Endothelial cell of umbilical vein (primary cell): ENCODE data around the gene ELOVL5. TPM values are rescaled to one million over a fixed set of nuclear protein-coding genes. Genes with fewer than 3 reads are reported as not detected.

ENCODE experiments used
- BruUV-seq: library from RNA; stranded (reverse); fragments of 400-500 nt; replicated peaks from 2 replicates; lab custom pipeline; 2021; lab: Mats Ljungman, UMichigan
- CTCF ChIA-PET: fragments of 300-600, 350-600 bp; sonication (Branson Sonifier 250); formaldehyde crosslinking; loops from one replicate; lab custom pipeline; 2021; ENCODE audit warnings: antibody characterized with exemption, inconsistent platforms; lab: Charles Lee
- POLR2A ChIA-PET: fragments of 300-600, 350-600 bp; sonication (Branson Sonifier 250); formaldehyde crosslinking; loops from one replicate; lab custom pipeline; 2021; ENCODE audit warnings: antibody characterized with exemption, inconsistent platforms; lab: Charles Lee
- DNase-seq: peaks from one replicate; pipeline ENCODE4 v3.0.0-alpha.2; 2011; ENCODE audit warnings: low read depth, low spot score
- FAIRE-seq: peaks from 2 replicates; lab custom pipeline; 2011; peaks lifted over from hg19 to GRCh38; lab: Jason Lieb, UNC
- H2AFZ ChIP-seq: 2 replicates; pipeline ENCODE4 v1.6.0; 2012; ENCODE audit warnings: low read depth, low read length, control low read depth, inconsistent platforms
- H3K27ac ChIP-seq: 2 replicates; pipeline ENCODE4 v1.5.1; 2011; ENCODE audit warnings: low read depth, mild to moderate bottlenecking, control low read depth, low read length, moderate library complexity; ENCODE audit not compliant: insufficient read depth
- H3K27me3 ChIP-seq, 2 experiments: 2 replicates each; pipeline versions ENCODE4 v1.6.0 to v1.6.1; 2011; ENCODE audit warnings: low read length in 2 of 2, mixed read lengths in 1 of 2; ENCODE audit not compliant: control insufficient read depth in 2 of 2, insufficient read depth in 2 of 2
- H3K36me3 ChIP-seq, 2 experiments: 2 replicates in 1 of 2; 3 replicates in 1 of 2; pipeline ENCODE4 v1.5.1; 2011; ENCODE audit warnings: low read length in 2 of 2, mild to moderate bottlenecking in 1 of 2, moderate library complexity in 1 of 2; ENCODE audit not compliant: control insufficient read depth in 2 of 2, insufficient read depth in 2 of 2; ENCODE audit errors: extremely low read depth in 1 of 2
- H3K4me1 ChIP-seq: 3 replicates; pipeline ENCODE4 v1.5.1; 2011; ENCODE audit warnings: mild to moderate bottlenecking, low read length; ENCODE audit not compliant: control insufficient read depth, insufficient read depth; ENCODE audit errors: extremely low read depth
- H3K4me2 ChIP-seq: 2 replicates; pipeline ENCODE4 v1.6.1; 2011; ENCODE audit warnings: low read length, control low read depth, mixed read lengths; ENCODE audit not compliant: insufficient read depth
- H3K4me3 ChIP-seq, 3 experiments: fragments of 200-600 bp in 1 of 3; sonication (generic), shearing (Covaris generic) in 1 of 3; replicated peaks in 1 of 3; 2 replicates each; pipeline ENCODE4 v1.5.1; 2011 to 2016; ENCODE audit warnings: control low read depth in 3 of 3, low read length in 3 of 3, mild to moderate bottlenecking in 2 of 3, inconsistent platforms in 1 of 3, low read depth in 1 of 3, moderate library complexity in 1 of 3; ENCODE audit not compliant: insufficient read depth in 1 of 3
- H3K79me2 ChIP-seq: 2 replicates; pipeline ENCODE4 v1.6.0; 2012; ENCODE audit warnings: low read length, inconsistent platforms; ENCODE audit not compliant: control insufficient read depth, insufficient read depth
- H3K9ac ChIP-seq: replicated peaks from 2 replicates; pipeline ENCODE3; 2011; ENCODE audit warnings: low read length, control low read depth; ENCODE audit not compliant: insufficient read depth; ENCODE audit errors: extremely low read depth
- H3K9me1 ChIP-seq: replicated peaks from 3 replicates; pipeline ENCODE4 v1.6.0; 2011; ENCODE audit warnings: mild to moderate bottlenecking, low read length; ENCODE audit not compliant: control insufficient read depth, insufficient read depth; ENCODE audit errors: extremely low read depth
- H3K9me3 ChIP-seq: replicated peaks from 2 replicates; pipeline ENCODE4 v1.5.1; 2012; ENCODE audit warnings: low read length, inconsistent platforms; ENCODE audit not compliant: control insufficient read depth, insufficient read depth
- H4K20me1 ChIP-seq: replicated peaks from 2 replicates; pipeline ENCODE3; 2011; ENCODE audit warnings: mild to moderate bottlenecking, low read length; ENCODE audit not compliant: control insufficient read depth, insufficient read depth; ENCODE audit errors: extremely low read depth
- CTCF ChIP-seq, 2 donors: IDR thresholded peaks; 1 replicate in 1 of 2; 2 replicates in 1 of 2; pipeline ENCODE4 v1.5.1; 2011; ENCODE audit warnings: low read length in 2 of 2, mild to moderate bottlenecking in 2 of 2, moderate library complexity in 2 of 2, control low read depth in 1 of 2, inconsistent platforms in 1 of 2, low read depth in 1 of 2; ENCODE audit not compliant: insufficient read depth in 1 of 2; ENCODE audit errors: extremely low read depth in 1 of 2
- EZH2 ChIP-seq: IDR thresholded peaks from 2 replicates; pipeline ENCODE4 v1.6.1; 2012; ENCODE audit warnings: borderline replicate concordance, low read depth, mild to moderate bottlenecking, moderate library complexity, low read length, inconsistent platforms; ENCODE audit not compliant: severe bottlenecking
- FOS ChIP-seq: IDR thresholded peaks from 2 replicates; pipeline ENCODE4 v1.6.1; 2011; ENCODE audit warnings: mild to moderate bottlenecking, low read length, moderate library complexity, borderline replicate concordance; ENCODE audit not compliant: insufficient read depth
- GATA2 ChIP-seq: IDR thresholded peaks from 2 replicates; pipeline ENCODE4 v1.7.0; 2011; ENCODE audit warnings: low read depth, mild to moderate bottlenecking, moderate library complexity, mixed read lengths, low read length; ENCODE audit not compliant: insufficient read length, insufficient read depth
- JUN ChIP-seq: IDR thresholded peaks from 2 replicates; pipeline ENCODE4 v1.6.1; 2011; ENCODE audit warnings: borderline replicate concordance, low read depth; ENCODE audit not compliant: insufficient read length, insufficient read depth
- MAX ChIP-seq: IDR thresholded peaks from 2 replicates; pipeline ENCODE4 v1.6.1; 2011; ENCODE audit not compliant: insufficient read depth, insufficient read length
- MYC ChIP-seq: IDR thresholded peaks from one replicate; pipeline ENCODE4 v1.6.1; 2011; ENCODE audit warnings: mild to moderate bottlenecking, low read depth, low read length
- POLR2A ChIP-seq: IDR thresholded peaks from 2 replicates; pipeline ENCODE4 v1.6.1; 2012; ENCODE audit warnings: low read depth, mild to moderate bottlenecking, control low read depth, low read length
- POLR2AphosphoS5 ChIP-seq: IDR thresholded peaks from 2 replicates; pipeline ENCODE4 v1.6.1; 2012; ENCODE audit warnings: low read depth, mild to moderate bottlenecking, control low read depth, low read length, moderate library complexity; ENCODE audit not compliant: insufficient read depth
- dilution Hi-C: fragments of 300-500 bp; cut with MboI; formaldehyde crosslinking; loops from one replicate; pipeline ENCODE4 v1.15.0; 2019; ENCODE audit warnings: low sequenced_read_pairs; ENCODE audit not compliant: extremely low pct_ligation_motif_present
- intact Hi-C: fragments of 100-400 bp; cut with micrococcal nuclease; formaldehyde crosslinking; loops from one replicate; pipeline ENCODE4 v1.10.0; 2022
- polyA plus RNA-seq, 4 experiments: library from polyadenylated mRNA; depleted of rRNA in 3 of 4; stranded (reverse) in 3 of 4; unstranded in 1 of 4; fragments of >200 nt; gene quantifications; 2 replicates each; pipeline versions ENCODE4 v1.2.1 to v1.2.3, GENCODE V29; 2011 to 2012; ENCODE audit warnings: missing spikeins in 1 of 4
- total RNA-seq: library from RNA; stranded (reverse); gene quantifications from 2 replicates; pipeline ENCODE4 v1.2.3, GENCODE V29; 2021

ELOVL5 gene
- total and polyA plus RNA-seq, 2 donors (not counting 3 experiments of a cell fraction or from before 2014, with no cell fraction given), result 85.9 to 140 TPM

GRCh38 chr6:53258774-53259155, 90.0 kb downstream of the ELOVL5 start:
- DNase-seq, result no peak
- POLR2A ChIA-PET, result no interaction called here
- TF ChIP-seq CTCF (IDR thresholded peaks at IDR 0.05; ENCODE audit: extremely low read depth in 1 of 2, insufficient read depth in 1 of 2, low read depth in 1 of 2, low read length in 2 of 2) (no peak), POLR2AphosphoS5 (no peak), GATA2 (no peak), JUN (no peak), POLR2A (no peak), FOS (no peak), MYC (no peak), MAX (no peak), EZH2 (no peak)
- Histone ChIP-seq H3K36me3 (peaks cover 6 to 17% of the 10 kb centered on the region in 2 experiments), H2AFZ (no peak overlapping the region), H3K4me3 (no peak overlapping the region), H3K9me1 (peaks cover 3% of the 10 kb centered on the region), H3K9ac (no peak overlapping the region), H3K9me3 (no peaks in the 10 kb centered on the region), H3K27ac (no peak overlapping the region), H3K27me3 (no peaks in the 10 kb centered on the region), H3K4me2 (no peak overlapping the region), H3K79me2 (no peaks in the 10 kb centered on the region), H4K20me1 (no peaks in the 10 kb centered on the region), H3K4me1 (no peaks in the 10 kb centered on the region)
- intact Hi-C loops (no loop called here), dilution Hi-C loops (no loop called here)
- CTCF ChIA-PET, result no interaction called here
- BruUV-seq, result no TSS peak
- no peak for FAIRE-seq
